Omental fat pad (tissue), 4 donors: ENCODE results near the gene RCE1. TPM values are rescaled to one million over a fixed set of nuclear protein-coding genes. Genes with fewer than 3 reads are reported as not detected.
A peak's percentile ranks its signal among the peaks of the same experiment; 100 is the strongest.

ENCODE experiments used
- ATAC-seq: fragments of 150-250 bp; one replicate; pipeline ENCODE4 v1.9.1; 2016; ENCODE audit warnings: mild to moderate bottlenecking, moderate library complexity; ENCODE audit not compliant: low FRiP score
- DNase-seq: peaks from one replicate; pipeline ENCODE4 v3.0.0-alpha.2; 2019; ENCODE audit warnings: low spot score
- CTCF ChIP-seq, 3 donors: fragments of 450-650 bp; IDR thresholded peaks; one replicate each; pipeline ENCODE4 v1.5.1; 2016 to 2017; ENCODE audit warnings: antibody characterized with exemption in 3 of 3, mild to moderate bottlenecking in 3 of 3, moderate library complexity in 2 of 3
- total RNA-seq, 4 donors: library from RNA; depleted of rRNA; stranded (reverse); fragments of >200 nt; gene quantifications; one replicate each; pipeline ENCODE4 v1.1.0, GENCODE V29; 2016

The RCE1 gene
- total RNA-seq, 4 donors from 2014 or later: 12.8 to 20.4 (median 14.5) TPM

- DNase-seq (peak; percentile 11), ATAC-seq (no peak)
- no peak for TF ChIP-seq CTCF (IDR thresholded peaks at IDR 0.05)
These were observed 7.0 kb downstream of the RCE1 start for GRCh38 chr11:66850235-66850587.

GRCh38 chr11:66850588-66851238, 7.5 kb downstream of the RCE1 start:
- ATAC-seq: no peak
- DNase-seq: peak; percentile 9
- no peak for TF ChIP-seq CTCF (IDR thresholded peaks at IDR 0.05)

GRCh38 chr11:66851239-66851596, 8.0 kb downstream of the RCE1 start:
- TF ChIP-seq CTCF (IDR thresholded peaks at IDR 0.05): no peak
- DNase-seq (no peak), ATAC-seq (no peak)

GRCh38 chr11:66851698-66852465, 8.6 kb downstream of the RCE1 start:
- DNase-seq (no peak), ATAC-seq (no peak)
- TF ChIP-seq CTCF (IDR thresholded peaks at IDR 0.05): no peak

GRCh38 chr11:66852466-66853241, 9.4 kb downstream of the RCE1 start:
- no peak for ATAC-seq
- no peak for DNase-seq
- TF ChIP-seq CTCF (IDR thresholded peaks at IDR 0.05): no peak

GRCh38 chr11:66853242-66854229, 10.3 kb downstream of the RCE1 start:
- no peak for DNase-seq

More at GRCh38 chr11:66853242-66854229, 10.3 kb downstream of the RCE1 start:
- TF ChIP-seq CTCF (IDR thresholded peaks at IDR 0.05): no peak
- ATAC-seq: no peak
